BJ (cell line): ENCODE results near the gene PPP1R13B. TPM values are rescaled to one million over a fixed set of nuclear protein-coding genes. Genes with fewer than 3 reads are reported as not detected.

ENCODE experiments used
- CTCF ChIA-PET: fragments of 350-600 bp; formaldehyde crosslinking; extraction: SDS; loops from one replicate; lab custom pipeline; 2021; ENCODE audit warnings: antibody characterized with exemption, inconsistent platforms; lab: Yijun Ruan, JAX
- POLR2A ChIA-PET: fragments of 300-600 bp; sonication (Branson Sonifier 250); formaldehyde crosslinking; extraction: SDS; loops from one replicate; lab custom pipeline; 2021; ENCODE audit warnings: antibody characterized with exemption; lab: Charles Lee
- DNase-seq: peaks from one replicate; pipeline ENCODE4 v3.0.0-alpha.2; 2011; ENCODE audit warnings: low read depth
- H3K27me3 ChIP-seq: 2 replicates; pipeline ENCODE4 v1.6.0; 2011; ENCODE audit warnings: low read length; ENCODE audit not compliant: control insufficient read depth, insufficient read depth
- H3K36me3 ChIP-seq: 2 replicates; pipeline ENCODE4 v1.5.1; 2011; ENCODE audit warnings: low read length; ENCODE audit not compliant: control insufficient read depth, insufficient read depth
- H3K4me3 ChIP-seq: 2 replicates; pipeline ENCODE4 v1.5.1; 2011; ENCODE audit warnings: low read depth, mild to moderate bottlenecking, control low read depth, low read length
- polyA plus RNA-seq: library from polyadenylated mRNA; depleted of rRNA; stranded (reverse); fragments of >200 nt; gene quantifications from 2 replicates; pipeline ENCODE4 v1.2.3, GENCODE V29; 2011
- TF ChIP-seq, protein P1 (sequence below): IDR thresholded peaks from 2 replicates; pipeline ENCODE4 v1.5.1; 2011; ENCODE audit warnings: low read depth, mild to moderate bottlenecking, control low read depth, inconsistent platforms, low read length, moderate library complexity; ENCODE audit not compliant: insufficient read depth

Gene PPP1R13B
- polyA plus RNA-seq, 1 experiment = 3.3 TPM

DNA sequence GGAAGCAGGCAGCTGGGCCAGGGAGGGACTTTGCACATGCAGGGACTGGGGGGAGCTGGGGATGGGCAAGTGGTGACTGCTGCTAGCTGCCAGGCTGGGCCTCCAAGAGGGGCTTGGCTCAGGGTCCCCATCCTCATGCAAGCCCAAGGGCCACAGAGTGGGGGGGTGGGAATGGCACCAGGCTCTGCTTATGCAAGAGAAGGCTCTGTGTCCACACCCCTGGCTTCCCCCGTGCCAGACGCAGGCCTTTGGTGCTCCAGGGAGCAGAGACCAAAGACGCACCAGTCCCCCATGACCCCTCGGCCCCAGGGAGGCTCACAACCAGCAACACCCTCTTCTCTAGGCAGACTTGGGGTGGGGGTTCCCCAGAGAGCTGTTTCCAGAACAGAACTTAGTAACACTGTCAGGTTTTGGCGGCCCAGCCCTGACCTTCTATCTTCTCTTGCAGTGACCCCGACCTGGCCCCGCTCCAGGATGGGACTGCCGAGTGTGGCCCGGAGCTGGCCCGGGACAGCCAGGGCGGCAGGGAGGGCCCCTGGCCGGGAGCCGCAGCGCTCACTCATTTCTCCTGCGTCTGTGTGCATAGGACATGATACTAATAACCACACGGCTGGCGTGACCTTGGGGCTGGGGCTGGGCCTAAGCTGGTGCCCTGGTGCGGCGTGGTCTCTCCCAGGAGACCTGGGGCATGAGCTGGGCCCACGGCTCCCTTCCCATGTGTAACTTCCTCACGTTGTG lies 146.5 kb downstream of the PPP1R13B start:
- Histone ChIP-seq H3K36me3 (peaks cover 48% of the 10 kb centered on the region), H3K4me3 (no peak overlapping the region), H3K27me3 (no peaks in the 10 kb centered on the region)
- ChIA-PET POLR2A (no interaction called here), CTCF (no interaction called here)
- TF ChIP-seq, protein P1, sequence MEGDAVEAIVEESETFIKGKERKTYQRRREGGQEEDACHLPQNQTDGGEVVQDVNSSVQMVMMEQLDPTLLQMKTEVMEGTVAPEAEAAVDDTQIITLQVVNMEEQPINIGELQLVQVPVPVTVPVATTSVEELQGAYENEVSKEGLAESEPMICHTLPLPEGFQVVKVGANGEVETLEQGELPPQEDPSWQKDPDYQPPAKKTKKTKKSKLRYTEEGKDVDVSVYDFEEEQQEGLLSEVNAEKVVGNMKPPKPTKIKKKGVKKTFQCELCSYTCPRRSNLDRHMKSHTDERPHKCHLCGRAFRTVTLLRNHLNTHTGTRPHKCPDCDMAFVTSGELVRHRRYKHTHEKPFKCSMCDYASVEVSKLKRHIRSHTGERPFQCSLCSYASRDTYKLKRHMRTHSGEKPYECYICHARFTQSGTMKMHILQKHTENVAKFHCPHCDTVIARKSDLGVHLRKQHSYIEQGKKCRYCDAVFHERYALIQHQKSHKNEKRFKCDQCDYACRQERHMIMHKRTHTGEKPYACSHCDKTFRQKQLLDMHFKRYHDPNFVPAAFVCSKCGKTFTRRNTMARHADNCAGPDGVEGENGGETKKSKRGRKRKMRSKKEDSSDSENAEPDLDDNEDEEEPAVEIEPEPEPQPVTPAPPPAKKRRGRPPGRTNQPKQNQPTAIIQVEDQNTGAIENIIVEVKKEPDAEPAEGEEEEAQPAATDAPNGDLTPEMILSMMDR = no peak
- no peak for DNase-seq

GRCh38 chr14:103699901-103700752 lies 147.2 kb downstream of the PPP1R13B start:
- no peak overlapping the region for H3K4me3 ChIP-seq
- CTCF ChIA-PET = no interaction called here
- POLR2A ChIA-PET = no interaction called here
- TF ChIP-seq, protein P1 = no peak
- H3K27me3 ChIP-seq = no peaks in the 10 kb centered on the region
- no peak for DNase-seq
- peaks cover 47% of the 10 kb centered on the region for H3K36me3 ChIP-seq

- Histone ChIP-seq H3K4me3 (no peak overlapping the region), H3K27me3 (no peaks in the 10 kb centered on the region), H3K36me3 (peaks cover 53% of the 10 kb centered on the region)
- TF ChIP-seq, protein P1 = no peak
- POLR2A ChIA-PET = no interaction called here
- CTCF ChIA-PET = no interaction called here
- DNase-seq = no peak
Observed at GRCh38 chr14:103699261-103699661, 148.1 kb downstream of the PPP1R13B start.

DNA sequence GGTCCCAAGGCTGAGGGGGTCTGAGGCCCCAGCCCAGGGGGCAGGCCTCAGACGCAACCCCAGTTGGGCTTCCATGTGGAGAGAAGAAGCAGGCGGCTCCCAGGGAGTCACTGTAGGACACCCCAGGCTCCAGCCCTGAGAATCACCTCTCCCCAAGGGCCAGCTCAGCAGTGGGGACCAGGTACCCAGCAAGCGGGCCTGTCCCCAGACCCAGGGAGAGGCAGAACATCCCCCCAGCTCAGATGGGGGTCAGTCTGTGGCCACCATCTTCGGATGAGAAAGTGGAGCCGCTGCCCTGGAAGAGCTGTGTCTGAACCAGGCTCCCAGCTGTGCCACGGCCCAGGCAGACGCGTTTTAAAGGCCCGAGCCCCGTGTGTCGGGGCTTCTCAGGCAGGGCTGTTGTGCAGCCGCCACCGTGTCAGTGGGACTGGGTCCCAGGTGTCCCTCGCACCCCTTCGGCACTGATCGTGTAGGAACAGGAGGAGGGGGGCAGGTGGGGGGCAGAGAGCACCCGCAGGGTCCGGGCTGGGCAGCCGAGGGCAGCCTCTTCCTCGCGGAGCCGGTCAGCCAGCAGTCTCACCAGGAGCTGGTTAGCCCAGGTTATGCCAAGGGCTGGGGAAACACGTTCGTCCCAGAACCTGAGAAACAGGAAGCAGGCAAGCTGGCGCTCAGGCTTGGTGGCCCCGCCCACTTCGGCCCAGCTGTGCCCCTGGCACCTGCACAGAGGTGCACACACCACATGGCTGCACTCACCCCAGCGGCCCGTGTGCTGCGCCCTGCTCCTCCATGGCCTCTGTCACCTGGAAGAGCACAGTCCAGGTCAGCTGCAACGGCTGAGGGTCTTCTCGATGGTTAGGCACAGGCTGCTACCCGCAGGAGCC lies 148.8 kb downstream of the PPP1R13B start:
- no peak overlapping the region for H3K4me3 ChIP-seq
- TF ChIP-seq, protein P1 = no peak
- DNase-seq = no peak
- no peaks in the 10 kb centered on the region for H3K27me3 ChIP-seq
- ChIA-PET CTCF (no interaction called here), POLR2A (no interaction called here)
- peaks cover 56% of the 10 kb centered on the region for H3K36me3 ChIP-seq
